Peyer's patch (tissue), 4 donors: Measurements from ENCODE around the gene RIPOR1.

Source experiments
- CTCF ChIP-seq, 6 experiments: fragments of 450-650 bp in 4 of 6; fragments of 200-600 bp in 2 of 6; sonication (generic) in 1 of 6; IDR thresholded peaks; one replicate each; pipeline ENCODE4 v1.5.1; 2017 to 2019; ENCODE audit warnings: antibody characterized with exemption in 6 of 6, mild to moderate bottlenecking in 3 of 6, moderate library complexity in 1 of 6
- POLR2A ChIP-seq, 2 donors: fragments of 450-650 bp; IDR thresholded peaks; one replicate each; pipeline ENCODE4 v1.5.1; 2017; ENCODE audit warnings: antibody characterized with exemption in 2 of 2, mild to moderate bottlenecking in 2 of 2, moderate library complexity in 2 of 2

GRCh38 chr16:67546091-67546501 lies 17.5 kb downstream of the RIPOR1 start:
- TF ChIP-seq CTCF (IDR thresholded peaks at IDR 0.05) (no peak), POLR2A (IDR thresholded peaks at IDR 0.05) (no peak)
